ENCODE results near the gene HSPB3.

DNA sequence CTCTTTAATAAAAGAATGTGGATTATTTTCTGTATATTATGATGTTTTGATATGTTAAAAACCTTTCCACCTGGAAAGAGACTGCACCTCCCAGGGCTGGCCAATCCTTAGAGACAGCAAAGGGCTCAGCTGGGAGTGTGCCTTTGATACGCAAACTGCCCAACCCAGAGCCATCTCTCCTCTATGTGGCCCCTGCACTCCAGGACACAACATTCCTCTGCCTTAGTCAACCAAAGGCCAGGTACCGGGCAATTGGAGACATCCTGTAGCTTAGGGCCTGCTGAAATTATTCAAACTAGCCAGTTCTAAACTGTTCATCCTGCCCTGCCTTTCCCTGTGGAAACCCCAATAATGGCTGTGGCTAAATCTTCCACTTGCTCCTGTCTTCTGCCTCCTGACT lies 5.0 kb upstream of the HSPB3 start:
- TF ChIP-seq, protein P1, sequence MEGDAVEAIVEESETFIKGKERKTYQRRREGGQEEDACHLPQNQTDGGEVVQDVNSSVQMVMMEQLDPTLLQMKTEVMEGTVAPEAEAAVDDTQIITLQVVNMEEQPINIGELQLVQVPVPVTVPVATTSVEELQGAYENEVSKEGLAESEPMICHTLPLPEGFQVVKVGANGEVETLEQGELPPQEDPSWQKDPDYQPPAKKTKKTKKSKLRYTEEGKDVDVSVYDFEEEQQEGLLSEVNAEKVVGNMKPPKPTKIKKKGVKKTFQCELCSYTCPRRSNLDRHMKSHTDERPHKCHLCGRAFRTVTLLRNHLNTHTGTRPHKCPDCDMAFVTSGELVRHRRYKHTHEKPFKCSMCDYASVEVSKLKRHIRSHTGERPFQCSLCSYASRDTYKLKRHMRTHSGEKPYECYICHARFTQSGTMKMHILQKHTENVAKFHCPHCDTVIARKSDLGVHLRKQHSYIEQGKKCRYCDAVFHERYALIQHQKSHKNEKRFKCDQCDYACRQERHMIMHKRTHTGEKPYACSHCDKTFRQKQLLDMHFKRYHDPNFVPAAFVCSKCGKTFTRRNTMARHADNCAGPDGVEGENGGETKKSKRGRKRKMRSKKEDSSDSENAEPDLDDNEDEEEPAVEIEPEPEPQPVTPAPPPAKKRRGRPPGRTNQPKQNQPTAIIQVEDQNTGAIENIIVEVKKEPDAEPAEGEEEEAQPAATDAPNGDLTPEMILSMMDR (IDR thresholded peaks at IDR 0.05) = no peak
- TF ChIP-seq POLR2AphosphoS5 (IDR thresholded peaks at IDR 0.05) (no peak), POLR2A (IDR thresholded peaks at IDR 0.05) (no peak)

Data from breast epithelium (tissue), 3 donors.